ENCODE results near the gene UNC119.
A peak's percentile ranks its signal among the peaks of the same experiment; 100 is the strongest.
"Not testable (repeated sequence)": the region's sequence is repeated elsewhere in the genome, so short reads cannot be mapped to it uniquely, and the experiment has no call there.

The UNC119 gene

DNA sequence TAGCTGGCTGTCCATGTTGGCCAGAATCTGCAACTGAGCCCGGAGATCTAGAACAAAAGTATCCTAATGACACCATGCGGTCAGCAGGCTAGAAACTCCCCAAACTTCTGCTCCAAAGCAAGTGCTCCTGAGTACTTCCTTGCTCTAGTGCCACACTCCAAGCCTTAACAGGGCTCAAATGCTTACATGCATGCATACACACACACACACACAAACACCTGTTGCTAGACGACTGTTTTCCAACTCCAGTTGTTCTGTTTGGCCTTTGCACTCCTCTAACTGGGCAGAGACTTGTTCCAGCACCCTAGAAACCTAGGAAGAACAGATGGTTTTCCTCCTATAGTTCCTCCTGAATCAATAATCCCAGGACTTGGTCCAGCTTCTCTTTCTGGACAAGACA is 32.0 kb upstream of the UNC119 start:
- H3K36me3 ChIP-seq (ENCODE audit: insufficient read depth, low read length), result peaks cover 92% of the 10 kb centered on the region
- no peak overlapping the region for H3K9ac ChIP-seq (ENCODE audit: insufficient read length)
- DNase-seq (ENCODE audit: low read depth, low spot score), result no peak
- TF ChIP-seq POLR2AphosphoS5 (IDR thresholded peaks at IDR 0.05; ENCODE audit: borderline replicate concordance, low read depth, low read length), result no peak
- TF ChIP-seq EZH2 (IDR thresholded peaks at IDR 0.05), result no peak
- TF ChIP-seq FOXP2 (optimal IDR thresholded peaks at IDR 0.05; ENCODE audit: control extremely low read depth, extremely low read length, insufficient read depth), result no peak
- no peaks in the 10 kb centered on the region for H3K9me3 ChIP-seq (ENCODE audit: low read depth, low read length)
- H3K27ac ChIP-seq, result no peak overlapping the region
- H3K4me3 ChIP-seq, result no peak overlapping the region

DNA sequence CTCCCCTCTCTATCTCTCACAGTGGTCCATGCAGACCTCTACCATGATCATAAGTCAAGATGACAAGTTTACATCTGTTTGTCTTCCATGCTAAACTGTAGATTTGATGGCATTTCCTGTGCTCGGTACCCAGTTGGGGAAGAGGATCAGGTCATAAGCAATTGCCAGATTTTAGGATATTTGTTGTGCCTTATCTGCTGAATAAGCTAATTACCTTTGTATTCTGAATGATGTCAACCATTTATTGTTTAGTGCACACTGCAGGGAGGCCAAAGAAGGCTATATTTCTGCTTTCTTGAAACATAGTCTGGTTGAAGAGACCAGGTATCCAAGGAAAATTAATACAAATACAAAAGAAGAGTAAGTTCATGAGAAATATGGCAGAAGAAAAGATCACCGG is 30.1 kb upstream of the UNC119 start:
- H3K9ac ChIP-seq (ENCODE audit: insufficient read length), result no peak overlapping the region
- H3K4me3 ChIP-seq, result no peak overlapping the region
- H3K9me3 ChIP-seq (ENCODE audit: low read depth, low read length), result no peaks in the 10 kb centered on the region
- H3K27ac ChIP-seq, result no peak overlapping the region
- TF ChIP-seq EZH2 (IDR thresholded peaks at IDR 0.05) (no peak), FOXP2 (optimal IDR thresholded peaks at IDR 0.05; ENCODE audit: control extremely low read depth, extremely low read length, insufficient read depth) (no peak), POLR2AphosphoS5 (IDR thresholded peaks at IDR 0.05; ENCODE audit: borderline replicate concordance, low read depth, low read length) (no peak)
- DNase-seq (ENCODE audit: low read depth, low spot score), result no peak
- peaks cover 93% of the 10 kb centered on the region for H3K36me3 ChIP-seq (ENCODE audit: insufficient read depth, low read length)

DNA sequence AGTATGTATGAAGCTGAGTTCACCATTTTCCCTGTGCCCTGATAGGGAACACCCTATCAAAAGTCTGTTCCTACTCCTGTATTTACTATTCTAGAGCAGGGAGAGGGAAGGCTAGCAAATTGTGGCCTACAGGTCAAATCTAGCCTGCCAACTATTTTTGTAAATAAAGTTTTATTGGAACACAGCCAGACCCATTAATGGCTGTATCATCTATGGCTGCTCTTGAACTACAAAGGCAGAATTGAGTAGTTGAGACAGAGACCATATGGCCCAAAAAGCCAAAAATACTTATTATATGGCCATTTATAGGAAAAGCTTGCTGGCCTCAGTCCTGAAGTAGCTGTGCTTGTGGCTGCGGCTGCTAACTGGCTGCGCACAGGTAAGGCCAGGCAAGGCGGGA is 28.5 kb upstream of the UNC119 start:
- Histone ChIP-seq H3K9ac (ENCODE audit: insufficient read length) (no peak overlapping the region), H3K9me3 (ENCODE audit: low read depth, low read length) (no peaks in the 10 kb centered on the region), H3K27ac (no peak overlapping the region), H3K36me3 (ENCODE audit: insufficient read depth, low read length) (peaks cover 86% of the 10 kb centered on the region), H3K4me3 (no peak overlapping the region)
- DNase-seq (ENCODE audit: low read depth, low spot score), result no peak
- TF ChIP-seq FOXP2 (optimal IDR thresholded peaks at IDR 0.05; ENCODE audit: control extremely low read depth, extremely low read length, insufficient read depth) (no peak), POLR2AphosphoS5 (IDR thresholded peaks at IDR 0.05; ENCODE audit: borderline replicate concordance, low read depth, low read length) (no peak), EZH2 (IDR thresholded peaks at IDR 0.05) (no peak)

DNA sequence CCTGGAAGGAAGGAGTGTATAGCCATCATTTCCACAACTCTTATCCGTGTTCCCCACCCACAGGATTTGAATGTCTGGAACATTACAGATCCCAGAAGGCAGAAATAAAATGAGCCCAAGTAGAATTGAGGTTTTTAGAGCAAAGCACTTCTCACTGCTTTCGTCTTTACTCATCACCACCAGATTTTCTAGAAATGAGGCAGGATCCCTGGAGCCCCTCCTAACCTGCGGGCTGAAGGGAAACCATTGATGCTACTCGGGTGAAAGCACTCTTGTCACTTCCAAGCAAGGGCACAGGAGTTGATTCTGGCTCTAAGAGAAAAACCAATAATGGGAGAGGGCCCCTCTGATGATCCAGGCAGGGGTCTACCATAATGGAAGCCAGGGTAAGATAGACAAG is 27.1 kb upstream of the UNC119 start:
- H3K9me3 ChIP-seq (ENCODE audit: low read depth, low read length), result no peaks in the 10 kb centered on the region
- no peak for TF ChIP-seq FOXP2 (optimal IDR thresholded peaks at IDR 0.05; ENCODE audit: control extremely low read depth, extremely low read length, insufficient read depth)
- no peak for TF ChIP-seq POLR2AphosphoS5 (IDR thresholded peaks at IDR 0.05; ENCODE audit: borderline replicate concordance, low read depth, low read length)
- TF ChIP-seq EZH2 (IDR thresholded peaks at IDR 0.05), result no peak
- no peak overlapping the region for H3K4me3 ChIP-seq
- no peak overlapping the region for H3K27ac ChIP-seq
- DNase-seq (ENCODE audit: low read depth, low spot score), result no peak
- H3K36me3 ChIP-seq (ENCODE audit: insufficient read depth, low read length), result peaks cover 72% of the 10 kb centered on the region
- H3K9ac ChIP-seq (ENCODE audit: insufficient read length), result no peak overlapping the region

DNA sequence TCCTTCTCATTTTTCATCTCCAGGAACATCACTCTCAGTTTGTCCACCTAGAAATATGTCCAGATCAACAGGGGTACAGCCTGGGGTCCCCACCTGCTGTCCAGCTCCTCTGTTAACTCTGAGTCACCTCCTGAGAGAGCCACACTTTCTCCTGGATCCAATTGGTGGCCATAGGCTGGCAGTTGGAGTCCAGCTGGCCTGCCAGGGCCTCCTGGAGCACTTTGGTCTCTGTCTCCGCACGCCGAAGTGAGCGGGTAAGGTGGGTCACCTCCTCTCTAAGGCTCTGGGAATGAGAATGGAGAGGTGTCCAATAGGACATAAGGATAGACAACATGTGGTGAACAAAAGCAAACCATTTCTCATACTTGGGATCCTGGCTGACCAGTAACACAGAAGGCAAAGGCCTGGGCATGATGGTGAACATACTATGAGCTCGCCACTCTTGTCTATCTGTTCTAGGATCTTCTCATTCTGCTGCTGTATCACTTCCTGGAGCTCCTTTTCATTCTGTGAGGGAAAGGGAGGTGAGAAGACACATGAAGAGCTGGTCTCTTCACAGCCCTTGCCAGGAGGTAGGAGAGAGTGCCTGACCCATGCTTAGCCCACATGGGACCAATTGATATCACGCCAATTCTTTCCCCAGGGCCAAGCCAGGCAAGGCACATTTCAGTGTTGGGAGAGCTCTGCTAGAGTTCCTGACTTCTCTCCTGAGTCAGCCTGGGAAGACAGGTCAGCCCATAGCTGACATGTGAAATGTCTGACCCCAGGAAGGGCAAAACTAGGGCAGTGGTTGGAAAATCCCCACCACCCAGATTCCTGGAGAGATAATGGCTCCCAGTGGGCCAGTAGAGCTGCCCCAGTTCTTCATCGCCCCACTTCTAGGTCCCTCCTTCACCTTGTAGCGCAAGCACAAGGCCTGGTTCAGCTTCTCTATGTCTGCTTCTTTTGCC is 26.1 kb upstream of the UNC119 start:
- no peak overlapping the region for H3K27ac ChIP-seq
- DNase-seq (ENCODE audit: low read depth, low spot score), result no peak

DNA sequence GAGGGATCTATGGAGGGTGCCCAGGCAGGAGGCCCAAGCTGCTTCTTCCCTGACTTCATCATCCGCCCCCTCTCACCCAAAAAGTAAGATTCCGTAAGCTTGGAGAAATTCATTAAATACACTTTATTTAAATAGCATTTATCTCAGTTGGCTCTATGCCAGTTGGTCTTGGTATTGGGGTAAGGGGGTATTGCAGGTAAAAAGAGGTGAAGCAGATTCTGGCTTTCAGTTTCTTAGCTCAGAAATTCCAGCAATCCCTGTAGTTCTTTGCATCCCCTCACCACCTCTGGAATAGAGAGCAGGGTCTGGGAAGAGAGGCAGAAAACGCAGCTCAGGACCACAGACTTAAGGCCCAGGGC is 25.0 kb upstream of the UNC119 start:
- DNase-seq (ENCODE audit: low read depth, low spot score), result no peak
- Histone ChIP-seq H3K9ac (ENCODE audit: insufficient read length) (no peak overlapping the region), H3K4me3 (no peak overlapping the region), H3K27ac (peak overlapping the region; percentile 28; the same call in 1 of the 2 replicates), H3K9me3 (ENCODE audit: low read depth, low read length) (no peaks in the 10 kb centered on the region), H3K36me3 (ENCODE audit: insufficient read depth, low read length) (peaks cover 51% of the 10 kb centered on the region)
- TF ChIP-seq POLR2AphosphoS5 (IDR thresholded peaks at IDR 0.05; ENCODE audit: borderline replicate concordance, low read depth, low read length), result no peak

More for the DNA sequence above, 26.1 kb upstream of the UNC119 start:
- Histone ChIP-seq H3K9me3 (ENCODE audit: low read depth, low read length) (no peaks in the 10 kb centered on the region), H3K9ac (ENCODE audit: insufficient read length) (no peak overlapping the region), H3K36me3 (ENCODE audit: insufficient read depth, low read length) (peaks cover 62% of the 10 kb centered on the region), H3K4me3 (no peak overlapping the region)
- TF ChIP-seq FOXP2 (optimal IDR thresholded peaks at IDR 0.05; ENCODE audit: control extremely low read depth, extremely low read length, insufficient read depth), result no peak

DNA sequence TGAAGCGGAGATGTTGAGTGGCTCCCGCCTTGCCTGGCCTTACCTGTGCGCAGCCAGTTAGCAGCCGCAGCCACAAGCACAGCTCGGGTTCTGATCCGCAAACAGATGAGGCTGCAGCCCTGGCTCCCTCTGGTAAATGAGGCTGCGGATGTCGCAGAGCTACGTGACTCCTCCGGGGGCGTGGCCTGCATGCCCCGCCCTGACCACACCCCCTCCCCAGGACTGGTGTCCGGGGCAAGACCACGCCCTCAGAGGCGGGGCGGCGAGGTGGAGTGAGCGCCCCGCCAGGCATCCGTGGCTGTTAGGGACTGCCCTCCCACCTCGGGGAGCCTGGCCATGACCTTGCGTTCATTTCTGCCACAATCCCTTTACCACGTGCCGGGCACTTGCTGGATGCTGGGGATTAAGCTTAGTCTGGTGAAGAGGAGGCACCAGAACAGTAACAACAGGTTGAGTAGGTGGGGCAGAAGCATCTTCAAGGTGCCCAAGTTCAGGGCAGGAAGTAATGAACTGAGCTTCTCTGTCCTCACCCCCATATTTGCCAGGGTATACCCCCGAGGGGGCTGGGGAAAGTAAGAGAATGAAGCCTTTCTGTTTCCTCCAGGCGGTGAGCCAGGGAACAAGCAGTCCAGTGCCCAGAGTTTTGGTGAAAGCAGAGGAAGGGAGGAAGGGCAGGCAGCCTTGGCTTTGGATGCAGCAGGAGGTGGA is 24.5 kb upstream of the UNC119 start, which contains the start of gene ALDOC:
Gene ALDOC, minus strand, starts transcription at position 138 of the 708 bp plus-strand sequence. CDS start 1,363 bp downstream, outside the sequence.
- H3K27ac ChIP-seq, result peak within 1 kb of the TSS; percentile 28; the same call in 1 of the 2 replicates
- H3K9me3 ChIP-seq (ENCODE audit: low read depth, low read length), result no peaks in the 10 kb centered on the region
- H3K9ac ChIP-seq (ENCODE audit: insufficient read length), result no peak within 1 kb of the TSS
- peaks cover 46% of the 10 kb centered on the region for H3K36me3 ChIP-seq (ENCODE audit: insufficient read depth, low read length)
- TF ChIP-seq FOXP2 (optimal IDR thresholded peaks at IDR 0.05; ENCODE audit: control extremely low read depth, extremely low read length, insufficient read depth) (no peak), EZH2 (IDR thresholded peaks at IDR 0.05) (no peak), POLR2AphosphoS5 (IDR thresholded peaks at IDR 0.05; ENCODE audit: borderline replicate concordance, low read depth, low read length) (peak; percentile 51)
- no peak for DNase-seq (ENCODE audit: low read depth, low spot score)
- H3K4me3 ChIP-seq, result no peak within 1 kb of the TSS

DNA sequence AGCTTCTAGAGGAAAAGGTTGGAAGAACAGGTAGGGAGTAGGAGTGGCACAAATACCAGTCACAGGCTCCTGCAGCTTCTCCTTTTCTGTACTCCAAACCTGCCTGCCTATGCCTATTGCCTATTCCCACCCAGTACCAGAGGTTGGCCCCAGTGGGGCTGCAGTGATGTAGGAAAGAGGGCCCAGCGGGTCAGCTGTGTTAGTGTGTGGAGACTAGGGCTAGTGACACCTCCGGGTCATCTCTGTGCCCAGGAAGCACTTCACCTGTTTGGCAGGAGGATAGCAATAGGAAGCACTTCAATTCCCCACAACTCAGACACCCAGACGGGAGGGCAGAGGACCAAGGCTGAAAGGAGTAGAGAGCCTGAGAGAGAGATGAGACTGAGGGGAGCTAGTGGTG is 23.6 kb upstream of the UNC119 start:
- peaks cover 41% of the 10 kb centered on the region for H3K36me3 ChIP-seq (ENCODE audit: insufficient read depth, low read length)
- not testable (repeated sequence) for DNase-seq (ENCODE audit: low read depth, low spot score); H3K27ac ChIP-seq; H3K4me3 ChIP-seq; H3K9ac ChIP-seq (ENCODE audit: insufficient read length); H3K9me3 ChIP-seq (ENCODE audit: low read depth, low read length)

Measured in SK-N-MC (cell line).